ENCODE results near the gene SLC18B1. TPM values are rescaled to one million over a fixed set of nuclear protein-coding genes. Genes with fewer than 3 reads are reported as not detected.

Gene SLC18B1
- total and polyA plus RNA-seq, 2 of the 8 experiments (the other 6 are each of a cell fraction or from before 2014, with no cell fraction given), result 17.2 to 23.4 TPM

DNA sequence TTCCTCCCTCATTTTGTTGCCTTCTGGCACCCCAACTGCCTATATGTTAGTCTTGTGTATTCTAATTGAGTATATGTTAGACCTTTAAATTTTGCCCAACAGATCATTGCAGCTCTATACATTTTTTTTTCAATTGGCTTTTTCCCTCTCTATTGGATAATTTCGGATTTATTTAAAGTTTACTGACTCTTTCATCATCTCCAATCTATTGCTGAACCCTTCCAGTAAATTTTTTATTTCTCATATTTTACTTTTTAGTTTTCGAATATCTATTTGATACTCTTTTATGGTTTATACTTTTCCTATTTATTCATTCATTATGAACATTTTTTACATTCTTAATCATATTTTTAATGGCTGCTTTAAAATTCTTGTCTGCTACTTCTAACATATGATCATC is 7.1 kb upstream of the SLC18B1 start:
- ChIA-PET CTCF (ENCODE audit: partially characterized antibody) (no interaction called here), POLR2A (ENCODE audit: partially characterized antibody) (interaction anchor here (1.0 to 2.7 kb wide), 2 partner anchors 10 to 13 kb away, joined by 4 to 24 read pairs; partner anchors contain the start of gene RPS12)
- Histone ChIP-seq H3K4ac (replicated peaks; ENCODE audit: insufficient read length, low read depth, low read length) (no peak overlapping the region), H3K9ac (replicated peaks in 1 of 4; ENCODE audit: extremely low read depth in 1 of 4, low read depth in 3 of 4, low read length in 3 of 4) (no peak overlapping the region), H2BK12ac (ENCODE audit: low read depth, low read length) (no peak overlapping the region), H3K79me2 (ENCODE audit: control insufficient read depth in 1 of 2, insufficient read depth in 2 of 2, low read length in 2 of 2) (no peaks in the 10 kb centered on the region), H3K4me1 (replicated peaks in 1 of 4; ENCODE audit: control insufficient read depth in 3 of 4, insufficient read depth in 4 of 4, low read length in 3 of 4) (no peaks in the 10 kb centered on the region), H2BK5ac (ENCODE audit: low read depth, low read length) (no peak overlapping the region), H3K27me3 (replicated peaks in 1 of 4; ENCODE audit: control insufficient read depth in 3 of 4, extremely low read depth in 1 of 4, insufficient read depth in 3 of 4, low read length in 3 of 4) (no peaks in the 10 kb centered on the region), H4K20me1 (replicated peaks in 1 of 2; ENCODE audit: control insufficient read depth in 1 of 2, insufficient read depth in 2 of 2, low read length in 2 of 2) (no peaks in the 10 kb centered on the region), H2BK120ac (replicated peaks; ENCODE audit: low read depth, low read length) (no peak overlapping the region), H2AFZ (ENCODE audit: low read length) (no peak overlapping the region), H2AK5ac (ENCODE audit: low read depth, low read length) (no peak overlapping the region), H3K56ac (replicated peaks; ENCODE audit: insufficient read length, low read depth, low read length) (no peak overlapping the region), H2BK15ac (ENCODE audit: low read length) (no peak overlapping the region), H3K36me3 (ENCODE audit: control insufficient read depth in 2 of 4, insufficient read depth in 4 of 4, low read length in 3 of 4) (no peaks in the 10 kb centered on the region), H3K4me2 (ENCODE audit: insufficient read depth in 1 of 2, low read depth in 2 of 2, low read length in 2 of 2) (no peak overlapping the region), H4K91ac (replicated peaks; ENCODE audit: insufficient read length, low read length) (no peak overlapping the region), H3K23me2 (ENCODE audit: low read depth, low read length) (no peaks in the 10 kb centered on the region), H3K23ac (ENCODE audit: insufficient read length) (no peak overlapping the region), H3K79me1 (ENCODE audit: low read depth, low read length) (no peaks in the 10 kb centered on the region), H2BK20ac (ENCODE audit: low read length) (no peak overlapping the region), H4K5ac (ENCODE audit: insufficient read length, low read depth, low read length) (no peak overlapping the region), H4K8ac (ENCODE audit: extremely low read depth, insufficient read depth, low read length) (no peak overlapping the region), H3K27ac (ENCODE audit: low read depth, low read length) (no peak overlapping the region), H3K14ac (ENCODE audit: insufficient read length) (no peak overlapping the region), H3K18ac (ENCODE audit: extremely low read depth, low read length) (no peak overlapping the region), H3K9me3 (ENCODE audit: insufficient read depth in 2 of 2, low read depth in 1 of 2, low read length in 1 of 2) (no peaks in the 10 kb centered on the region), H3K4me3 (ENCODE audit: extremely low read depth in 1 of 4, insufficient read depth in 2 of 4, low read depth in 3 of 4, low read length in 4 of 4) (no peak overlapping the region)
- no peak for DNase-seq (ENCODE audit: low read depth in 1 of 2, low spot score in 2 of 2)
- 46% methylated on average over 2 of the region's 2 CpGs; no CpG with 5 or more reads in 1 of the 2 experiments for WGBS, 2 experiments (ENCODE audit: extremely low coverage in 1 of 2, insufficient coverage in 1 of 2, insufficient read length in 1 of 2, insufficient replicate concordance in 2 of 2, low coverage in 1 of 2, low lambda C conversion rate in 2 of 2, missing lambda C conversion rate in 1 of 2)
- no peak for FAIRE-seq
- no peak for TF ChIP-seq POLR2A (IDR thresholded peaks at IDR 0.05; ENCODE audit: control extremely low read depth in 1 of 2, low read depth in 2 of 2, low read length in 2 of 2)
- no peak for TF ChIP-seq ATF2 (IDR thresholded peaks at IDR 0.05; ENCODE audit: low read length)
- TF ChIP-seq, protein P1, sequence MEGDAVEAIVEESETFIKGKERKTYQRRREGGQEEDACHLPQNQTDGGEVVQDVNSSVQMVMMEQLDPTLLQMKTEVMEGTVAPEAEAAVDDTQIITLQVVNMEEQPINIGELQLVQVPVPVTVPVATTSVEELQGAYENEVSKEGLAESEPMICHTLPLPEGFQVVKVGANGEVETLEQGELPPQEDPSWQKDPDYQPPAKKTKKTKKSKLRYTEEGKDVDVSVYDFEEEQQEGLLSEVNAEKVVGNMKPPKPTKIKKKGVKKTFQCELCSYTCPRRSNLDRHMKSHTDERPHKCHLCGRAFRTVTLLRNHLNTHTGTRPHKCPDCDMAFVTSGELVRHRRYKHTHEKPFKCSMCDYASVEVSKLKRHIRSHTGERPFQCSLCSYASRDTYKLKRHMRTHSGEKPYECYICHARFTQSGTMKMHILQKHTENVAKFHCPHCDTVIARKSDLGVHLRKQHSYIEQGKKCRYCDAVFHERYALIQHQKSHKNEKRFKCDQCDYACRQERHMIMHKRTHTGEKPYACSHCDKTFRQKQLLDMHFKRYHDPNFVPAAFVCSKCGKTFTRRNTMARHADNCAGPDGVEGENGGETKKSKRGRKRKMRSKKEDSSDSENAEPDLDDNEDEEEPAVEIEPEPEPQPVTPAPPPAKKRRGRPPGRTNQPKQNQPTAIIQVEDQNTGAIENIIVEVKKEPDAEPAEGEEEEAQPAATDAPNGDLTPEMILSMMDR (IDR thresholded peaks at IDR 0.05; ENCODE audit: control extremely low read depth in 1 of 3, insufficient read depth in 1 of 3, low read depth in 1 of 3, low read length in 3 of 3), result no peak
- TF ChIP-seq SP4 (IDR thresholded peaks at IDR 0.05; ENCODE audit: low read length), result no peak
- no peak for TF ChIP-seq HDAC6 (IDR thresholded peaks at IDR 0.05; ENCODE audit: low read depth, low read length)
- TF ChIP-seq ASH2L (IDR thresholded peaks at IDR 0.05; ENCODE audit: low read length), result no peak
- no peak for TF ChIP-seq CHD1 (IDR thresholded peaks at IDR 0.05; ENCODE audit: low read depth, low read length)
- no peak for TF ChIP-seq KDM5A (IDR thresholded peaks at IDR 0.05; ENCODE audit: low read length)
- TF ChIP-seq GABPA (IDR thresholded peaks at IDR 0.05; ENCODE audit: borderline replicate concordance, insufficient read depth, low read length), result no peak
- TF ChIP-seq CEBPB (IDR thresholded peaks at IDR 0.05; ENCODE audit: low read depth, low read length), result no peak
- no peak for TF ChIP-seq TEAD4 (IDR thresholded peaks at IDR 0.05; ENCODE audit: low read depth, low read length)
- no peak for TF ChIP-seq SP1 (IDR thresholded peaks at IDR 0.05; ENCODE audit: low read depth, low read length)

All from H1 (cell line).